Measurements from ENCODE around the gene DUSP18. TPM values are rescaled to one million over a fixed set of nuclear protein-coding genes. Genes with fewer than 3 reads are reported as not detected.
"Not testable (repeated sequence)": the region's sequence is repeated elsewhere in the genome, so short reads cannot be mapped to it uniquely, and the experiment has no call there.

Gene DUSP18
- total RNA-seq, 2 donors from 2014 or later, result 4.1 TPM

DNA sequence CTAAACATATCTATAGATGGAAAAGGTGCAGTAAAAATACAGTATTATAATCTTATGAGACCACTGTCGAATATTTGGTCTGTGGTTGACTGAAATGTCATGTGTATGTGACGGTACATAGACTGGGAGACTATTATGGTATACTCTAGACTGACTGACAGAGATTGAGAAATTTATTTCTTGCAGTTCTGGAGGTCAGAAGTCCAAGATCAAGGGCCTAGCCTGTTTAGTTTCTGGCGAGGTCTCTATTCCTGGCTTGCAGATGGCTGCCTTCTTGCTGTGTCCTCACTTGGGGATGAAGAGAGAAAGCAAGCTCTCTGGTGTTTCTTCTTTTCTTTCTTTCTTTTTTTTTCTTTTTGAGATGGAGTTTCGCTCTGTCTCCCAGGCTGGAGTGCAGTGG, 19.7 kb upstream of the DUSP18 start:
- no peak overlapping the region for H3K4me3 ChIP-seq
- ATAC-seq (ENCODE audit: insufficient number of reproducible peaks, low FRiP score, low read depth) (no peak), DNase-seq (ENCODE audit: low spot score) (no peak)
- H3K27me3 ChIP-seq (replicated peaks; ENCODE audit: insufficient read depth), result no peaks in the 10 kb centered on the region
- H3K9me3 ChIP-seq, result no peaks in the 10 kb centered on the region
- no peak overlapping the region for H3K27ac ChIP-seq
- TF ChIP-seq, protein P1, sequence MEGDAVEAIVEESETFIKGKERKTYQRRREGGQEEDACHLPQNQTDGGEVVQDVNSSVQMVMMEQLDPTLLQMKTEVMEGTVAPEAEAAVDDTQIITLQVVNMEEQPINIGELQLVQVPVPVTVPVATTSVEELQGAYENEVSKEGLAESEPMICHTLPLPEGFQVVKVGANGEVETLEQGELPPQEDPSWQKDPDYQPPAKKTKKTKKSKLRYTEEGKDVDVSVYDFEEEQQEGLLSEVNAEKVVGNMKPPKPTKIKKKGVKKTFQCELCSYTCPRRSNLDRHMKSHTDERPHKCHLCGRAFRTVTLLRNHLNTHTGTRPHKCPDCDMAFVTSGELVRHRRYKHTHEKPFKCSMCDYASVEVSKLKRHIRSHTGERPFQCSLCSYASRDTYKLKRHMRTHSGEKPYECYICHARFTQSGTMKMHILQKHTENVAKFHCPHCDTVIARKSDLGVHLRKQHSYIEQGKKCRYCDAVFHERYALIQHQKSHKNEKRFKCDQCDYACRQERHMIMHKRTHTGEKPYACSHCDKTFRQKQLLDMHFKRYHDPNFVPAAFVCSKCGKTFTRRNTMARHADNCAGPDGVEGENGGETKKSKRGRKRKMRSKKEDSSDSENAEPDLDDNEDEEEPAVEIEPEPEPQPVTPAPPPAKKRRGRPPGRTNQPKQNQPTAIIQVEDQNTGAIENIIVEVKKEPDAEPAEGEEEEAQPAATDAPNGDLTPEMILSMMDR (IDR thresholded peaks at IDR 0.05), result no peak
- H3K36me3 ChIP-seq, result no peaks in the 10 kb centered on the region
- no peaks in the 10 kb centered on the region for H3K4me1 ChIP-seq (ENCODE audit: control insufficient read depth in 1 of 2, low read depth in 2 of 2)

GRCh38 chr22:30685178-30685577, 17.5 kb upstream of the DUSP18 start:
- no peak for DNase-seq (ENCODE audit: low spot score)
- H3K27ac ChIP-seq, result no peak overlapping the region
- H3K36me3 ChIP-seq, result no peaks in the 10 kb centered on the region
- no peaks in the 10 kb centered on the region for H3K9me3 ChIP-seq
- H3K4me1 ChIP-seq (ENCODE audit: control insufficient read depth in 1 of 2, low read depth in 2 of 2), result no peaks in the 10 kb centered on the region
- TF ChIP-seq, protein P1 (IDR thresholded peaks at IDR 0.05), result no peak
- no peaks in the 10 kb centered on the region for H3K27me3 ChIP-seq (replicated peaks; ENCODE audit: insufficient read depth)
- H3K4me3 ChIP-seq, result no peak overlapping the region
- no peak for ATAC-seq (ENCODE audit: insufficient number of reproducible peaks, low FRiP score, low read depth)

GRCh38 chr22:30681831-30682230, 14.2 kb upstream of the DUSP18 start:
- Histone ChIP-seq H3K4me1 (ENCODE audit: control insufficient read depth in 1 of 2, low read depth in 2 of 2) (no peaks in the 10 kb centered on the region), H3K4me3 (no peak overlapping the region), H3K9me3 (no peaks in the 10 kb centered on the region), H3K27ac (no peak overlapping the region), H3K36me3 (no peaks in the 10 kb centered on the region), H3K27me3 (replicated peaks; ENCODE audit: insufficient read depth) (no peaks in the 10 kb centered on the region)
- ATAC-seq (ENCODE audit: insufficient number of reproducible peaks, low FRiP score, low read depth) (no peak), DNase-seq (ENCODE audit: low spot score) (no peak)
- TF ChIP-seq, protein P1 (IDR thresholded peaks at IDR 0.05), result no peak

DNA sequence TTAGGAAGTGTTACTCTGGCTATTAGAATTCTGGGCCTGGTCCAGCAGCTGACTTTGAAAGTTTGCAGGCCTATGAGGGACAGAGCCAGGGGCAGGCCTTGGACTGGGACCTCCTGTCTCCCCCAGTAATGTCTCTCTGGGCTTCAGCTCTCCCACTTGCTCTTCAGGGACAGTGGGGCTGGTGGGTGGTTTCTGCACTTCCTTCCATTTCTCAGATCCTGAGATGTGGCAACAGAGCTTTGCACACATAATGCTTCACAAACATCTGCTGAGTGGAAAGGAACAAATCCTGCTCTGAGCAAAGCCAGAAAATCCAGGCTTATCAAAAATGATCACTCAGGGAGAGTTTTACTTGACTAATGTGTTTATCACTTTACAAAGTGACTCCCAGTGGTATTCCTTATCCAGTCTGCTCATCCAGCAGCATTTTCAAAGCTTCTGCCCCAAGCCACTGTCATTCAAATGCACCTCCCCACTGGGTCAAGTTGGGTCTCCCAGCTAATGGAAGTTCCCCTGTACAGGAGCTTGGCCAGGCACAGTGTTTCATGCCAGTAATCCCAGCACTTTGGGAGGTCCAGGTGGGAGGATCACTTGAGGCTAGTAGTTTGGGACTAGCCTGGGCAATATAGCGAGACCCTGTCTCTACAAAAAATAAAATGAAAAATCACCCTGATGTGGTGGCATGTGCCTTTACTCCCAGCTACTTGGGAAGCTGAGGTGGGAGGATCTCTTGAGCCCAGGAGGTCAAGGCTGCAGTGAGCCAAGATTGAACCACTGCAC, 13.5 kb upstream of the DUSP18 start:
- no peaks in the 10 kb centered on the region for H3K9me3 ChIP-seq
- no peaks in the 10 kb centered on the region for H3K36me3 ChIP-seq
- ATAC-seq (ENCODE audit: insufficient number of reproducible peaks, low FRiP score, low read depth) (no peak), DNase-seq (ENCODE audit: low spot score) (no peak)
- no peak overlapping the region for H3K27ac ChIP-seq
- no peaks in the 10 kb centered on the region for H3K27me3 ChIP-seq (replicated peaks; ENCODE audit: insufficient read depth)
- no peak overlapping the region for H3K4me3 ChIP-seq
- TF ChIP-seq, protein P1 (IDR thresholded peaks at IDR 0.05), result no peak
- no peaks in the 10 kb centered on the region for H3K4me1 ChIP-seq (ENCODE audit: control insufficient read depth in 1 of 2, low read depth in 2 of 2)

- not testable (repeated sequence) for H3K36me3 ChIP-seq; ATAC-seq (ENCODE audit: insufficient number of reproducible peaks, low FRiP score, low read depth); H3K27me3 ChIP-seq (replicated peaks; ENCODE audit: insufficient read depth); DNase-seq (ENCODE audit: low spot score); H3K4me3 ChIP-seq; H3K27ac ChIP-seq; H3K9me3 ChIP-seq; H3K4me1 ChIP-seq (ENCODE audit: control insufficient read depth in 1 of 2, low read depth in 2 of 2)
Measured at GRCh38 chr22:30679895-30680690, 12.4 kb upstream of the DUSP18 start.

GRCh38 chr22:30676565-30676964, 8.9 kb upstream of the DUSP18 start:
- not testable (repeated sequence) for H3K4me3 ChIP-seq; H3K27me3 ChIP-seq (replicated peaks; ENCODE audit: insufficient read depth); H3K36me3 ChIP-seq; H3K9me3 ChIP-seq; DNase-seq (ENCODE audit: low spot score); ATAC-seq (ENCODE audit: insufficient number of reproducible peaks, low FRiP score, low read depth); H3K27ac ChIP-seq; H3K4me1 ChIP-seq (ENCODE audit: control insufficient read depth in 1 of 2, low read depth in 2 of 2)
